ENCODE measurements around the gene KRT83. TPM values are rescaled to one million over a fixed set of nuclear protein-coding genes. Genes with fewer than 3 reads are reported as not detected.

The KRT83 gene
- polyA plus RNA-seq, 1 of the 3 experiments (the other 2 are of a cell fraction), result 0.03 TPM

GRCh38 chr12:52350786-52351185 is 29.6 kb upstream of the KRT83 start:
- H3K27me3 ChIP-seq (ENCODE audit: insufficient read depth), result peaks cover 40% of the 10 kb centered on the region
- H3K4me2 ChIP-seq, result no peak overlapping the region
- CTCF ChIA-PET, result interaction anchor here (1.1 to 3.1 kb wide), 5 partner anchors 21 to 534 kb away, joined by 3 to 18 read pairs (median 4); no protein-coding TSS in a partner anchor
- no peaks in the 10 kb centered on the region for H3K79me2 ChIP-seq (ENCODE audit: insufficient read depth)
- H4K20me1 ChIP-seq (ENCODE audit: insufficient read depth), result no peaks in the 10 kb centered on the region
- POLR2A ChIA-PET, result no interaction called here
- TF ChIP-seq NFIC (IDR thresholded peaks at IDR 0.05; ENCODE audit: borderline replicate concordance), result no peak
- TF ChIP-seq FOXJ3 (CRISPR knock-in tag; IDR thresholded peaks at IDR 0.05), result no peak
- no peak for TF ChIP-seq CTCF (IDR thresholded peaks at IDR 0.05)
- no peak for TF ChIP-seq RFX5 (IDR thresholded peaks at IDR 0.05; ENCODE audit: low read length)
- no peak for TF ChIP-seq REST (IDR thresholded peaks at IDR 0.05; ENCODE audit: low read depth, low read length)
- no peak for TF ChIP-seq USF1 (IDR thresholded peaks at IDR 0.05; ENCODE audit: borderline replicate concordance, low read depth)
- TF ChIP-seq GATA2 (CRISPR knock-in tag; IDR thresholded peaks at IDR 0.05), result no peak
- no peak for TF ChIP-seq SIN3A (IDR thresholded peaks at IDR 0.05; ENCODE audit: borderline replicate concordance, low read depth, low read length)
- no peak for TF ChIP-seq ELF1 (IDR thresholded peaks at IDR 0.05)
- no peak for TF ChIP-seq RAD21 (IDR thresholded peaks at IDR 0.05; ENCODE audit: low read length)
- no peak for TF ChIP-seq IRF3 (IDR thresholded peaks at IDR 0.05; ENCODE audit: low read depth, low read length)
- TF ChIP-seq MXI1 (IDR thresholded peaks at IDR 0.05; ENCODE audit: low read depth, low read length), result no peak
- no peak for TF ChIP-seq TEAD4 (IDR thresholded peaks at IDR 0.05; ENCODE audit: borderline replicate concordance, insufficient read depth)
- no peak for TF ChIP-seq TCF12 (IDR thresholded peaks at IDR 0.05)
- no peak for TF ChIP-seq JUND (IDR thresholded peaks at IDR 0.05)
- TF ChIP-seq TAF1 (IDR thresholded peaks at IDR 0.05; ENCODE audit: borderline replicate concordance, low read depth, low read length), result no peak
- no peak for TF ChIP-seq MEF2A (IDR thresholded peaks at IDR 0.05; ENCODE audit: borderline replicate concordance, low read depth)
- H3K4me3 ChIP-seq (ENCODE audit: low read depth in 2 of 2, low read length in 1 of 2), result no peak overlapping the region
- H3K27ac ChIP-seq (ENCODE audit: low read depth in 2 of 2, low read length in 1 of 2), result no peak overlapping the region
- H3K4me1 ChIP-seq (ENCODE audit: control insufficient read depth in 1 of 2, insufficient read depth in 2 of 2, low read depth in 1 of 2, low read length in 1 of 2), result no peaks in the 10 kb centered on the region; a peak in 1 of 4 replicates
- H3K9me2 ChIP-seq, result no peaks in the 10 kb centered on the region
- no peaks in the 10 kb centered on the region for H3F3A ChIP-seq (replicated peaks; ENCODE audit: insufficient read depth)
- no peaks in the 10 kb centered on the region for H3K36me3 ChIP-seq (replicated peaks in 1 of 2; ENCODE audit: control insufficient read depth in 1 of 2, insufficient read depth in 2 of 2, low read length in 1 of 2)
- no peak for DNase-seq
- WGBS (ENCODE audit: low lambda C conversion rate), result 63% methylated on average over 2 of the region's 5 CpGs
- no peak overlapping the region for H3K9ac ChIP-seq
- no peaks in the 10 kb centered on the region for H3K9me3 ChIP-seq
- no peak overlapping the region for H2AFZ ChIP-seq (ENCODE audit: low read depth)

All from SK-N-SH (cell line).